HAP-1 (cell line): ENCODE results near the gene GRIK3.

Experiments
- DNase-seq, 2 experiments: peaks; one replicate each; pipeline ENCODE4 v3.0.0-alpha.2; 2016 to 2020; ENCODE audit warnings: low spot score in 2 of 2
- H3K27me3 ChIP-seq: fragments of 250-450 bp; sonication (Bioruptor Pico); 2 replicates; pipeline ENCODE4 v1.5.1; 2020; ENCODE audit warnings: low read depth, mild to moderate bottlenecking, moderate library complexity
- H3K36me3 ChIP-seq: fragments of 250-450 bp; sonication (Bioruptor Pico); replicated peaks from 2 replicates; pipeline ENCODE4 v1.5.1; 2020; ENCODE audit warnings: mild to moderate bottlenecking
- H3K4me1 ChIP-seq: fragments of 250-450 bp; sonication (Bioruptor Pico); 2 replicates; pipeline ENCODE4 v1.5.1; 2020; ENCODE audit warnings: mild to moderate bottlenecking
- H3K4me3 ChIP-seq: fragments of 250-450 bp; sonication (Bioruptor Pico); 2 replicates; pipeline ENCODE4 v1.5.1; 2020; ENCODE audit warnings: mild to moderate bottlenecking, moderate library complexity
- H3K9me3 ChIP-seq: fragments of 250-450 bp; sonication (Bioruptor Pico); 2 replicates; pipeline ENCODE4 v1.5.1; 2020; ENCODE audit warnings: mild to moderate bottlenecking, moderate library complexity
- in situ Hi-C: fragments of 300-500 bp; cut with MboI; formaldehyde crosslinking; loops from 3 replicates; pipeline ENCODE4 v1.14.3; 2020; ENCODE audit warnings: low sequenced_read_pairs, inconsistent platforms, mixed read lengths

Gene GRIK3

DNA sequence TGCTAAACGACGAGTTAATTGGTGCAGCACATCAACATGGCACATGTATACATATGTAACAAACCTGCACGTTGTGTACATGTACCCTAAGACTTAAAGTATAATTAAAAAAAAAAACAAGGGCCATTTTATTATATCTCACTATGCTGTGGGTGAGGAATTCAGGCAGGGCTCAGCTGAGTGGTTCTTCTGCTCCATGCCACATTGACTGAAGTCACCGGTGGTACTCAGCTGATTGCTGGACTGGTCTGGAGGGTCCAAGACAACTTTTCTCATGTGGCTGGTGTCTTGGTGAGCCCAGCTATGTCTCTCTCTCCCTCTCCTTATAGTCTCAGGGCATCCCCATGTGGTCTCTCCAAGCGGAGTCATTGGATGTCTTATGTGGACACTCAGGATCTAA lies 275.0 kb downstream of the GRIK3 start:
- no peaks in the 10 kb centered on the region for H3K36me3 ChIP-seq
- H3K4me3 ChIP-seq: no peak overlapping the region
- no peaks in the 10 kb centered on the region for H3K9me3 ChIP-seq
- DNase-seq: no peak
- H3K27me3 ChIP-seq: no peaks in the 10 kb centered on the region
- no peaks in the 10 kb centered on the region for H3K4me1 ChIP-seq
- in situ Hi-C loops: no loop called here

DNA sequence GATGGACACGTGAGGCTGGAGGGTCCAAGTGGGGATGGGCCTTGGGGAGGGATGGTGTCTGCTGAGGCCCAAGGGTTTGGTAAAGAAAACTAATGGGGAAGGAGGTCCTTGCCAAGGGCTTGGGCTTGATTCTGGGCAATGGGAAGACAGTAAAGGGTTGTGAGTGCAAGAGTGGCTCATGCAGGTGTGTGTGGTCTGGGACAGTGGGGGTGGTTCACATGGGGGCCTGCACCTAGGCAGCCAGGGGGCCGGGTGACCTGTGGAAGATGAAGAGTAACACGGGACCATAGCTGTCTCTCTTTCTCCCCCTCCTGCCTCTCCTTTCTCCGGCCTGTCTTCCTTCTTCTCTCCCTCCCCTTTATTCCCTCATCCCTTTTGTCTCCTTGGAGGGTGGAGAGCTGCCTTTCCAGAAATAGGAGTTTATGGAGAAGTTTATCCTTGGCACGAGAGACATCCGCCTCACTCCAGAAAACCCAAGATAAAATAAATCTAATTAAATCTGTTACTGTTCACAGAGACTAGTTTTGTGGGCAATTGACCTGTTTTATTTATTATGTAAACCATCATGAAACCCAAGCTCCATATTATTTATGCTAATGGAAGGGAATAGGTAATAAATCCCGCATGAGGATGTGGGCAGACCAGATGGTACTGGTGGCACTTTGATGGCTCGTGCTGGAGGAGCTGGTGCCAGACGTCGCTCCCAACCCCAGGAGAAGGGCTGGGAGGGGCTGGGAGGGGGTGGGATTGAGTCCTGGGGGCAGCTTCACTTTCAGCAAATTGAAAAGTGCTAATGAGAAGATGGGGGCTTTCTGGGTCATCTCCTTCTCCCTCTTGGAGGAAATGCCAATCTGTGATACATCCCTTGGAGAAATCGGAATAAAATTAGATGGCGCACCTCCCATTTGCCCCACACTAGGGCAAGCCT lies 278.7 kb downstream of the GRIK3 start:
- Histone ChIP-seq H3K36me3 (no peaks in the 10 kb centered on the region), H3K4me3 (no peak overlapping the region), H3K4me1 (peaks cover 2% of the 10 kb centered on the region; the same call in 1 of the 2 replicates), H3K27me3 (no peaks in the 10 kb centered on the region), H3K9me3 (no peaks in the 10 kb centered on the region)
- in situ Hi-C loops: no loop called here
- DNase-seq: no peak

DNA sequence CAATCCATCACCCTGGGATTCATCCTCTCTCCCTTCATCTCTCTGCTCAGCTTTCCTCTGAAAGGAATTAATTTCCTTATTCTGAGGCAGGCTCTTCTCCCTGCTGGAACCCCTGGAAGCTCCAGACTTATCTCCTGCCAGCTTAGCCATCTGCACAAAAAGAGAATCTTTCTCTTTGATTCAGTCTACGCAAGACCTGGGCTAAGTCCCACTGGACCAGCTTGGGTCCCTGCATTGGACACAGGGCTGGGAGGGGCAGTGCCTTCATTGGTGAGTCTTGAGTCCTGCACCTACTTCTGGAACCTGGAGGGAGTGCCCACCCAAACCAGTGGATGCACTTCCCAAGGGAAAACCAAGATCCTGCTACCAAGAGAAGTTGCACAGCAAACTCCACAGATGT lies 279.9 kb downstream of the GRIK3 start:
- Histone ChIP-seq H3K4me3 (no peak overlapping the region), H3K9me3 (no peaks in the 10 kb centered on the region), H3K36me3 (no peaks in the 10 kb centered on the region), H3K27me3 (no peaks in the 10 kb centered on the region), H3K4me1 (peaks cover 2% of the 10 kb centered on the region; the same call in 1 of the 2 replicates)
- DNase-seq: no peak
- in situ Hi-C loops: no loop called here

DNA sequence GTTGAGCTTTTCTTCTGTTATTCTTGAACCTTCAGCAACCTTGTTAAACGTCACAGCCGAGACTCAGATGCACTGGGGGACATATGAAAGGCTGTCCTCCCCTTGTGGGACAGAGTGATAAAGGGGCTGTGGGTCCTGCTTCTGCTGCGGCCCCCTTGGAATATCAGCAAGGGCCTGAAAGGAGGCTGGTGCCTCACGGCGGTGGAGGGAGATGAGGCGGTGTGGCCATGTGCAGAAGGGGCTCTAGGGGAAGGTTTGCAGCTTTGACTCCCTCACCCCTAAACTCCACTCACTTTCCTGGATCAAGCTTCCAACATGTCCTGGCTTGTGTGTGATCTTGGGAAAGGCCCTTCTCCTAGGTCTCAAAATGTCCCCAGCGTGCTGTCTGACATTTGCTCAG lies 280.9 kb downstream of the GRIK3 start:
- no peak for DNase-seq
- peaks cover 2% of the 10 kb centered on the region; the same call in 1 of the 2 replicates for H3K4me1 ChIP-seq
- no peaks in the 10 kb centered on the region for H3K9me3 ChIP-seq

DNA sequence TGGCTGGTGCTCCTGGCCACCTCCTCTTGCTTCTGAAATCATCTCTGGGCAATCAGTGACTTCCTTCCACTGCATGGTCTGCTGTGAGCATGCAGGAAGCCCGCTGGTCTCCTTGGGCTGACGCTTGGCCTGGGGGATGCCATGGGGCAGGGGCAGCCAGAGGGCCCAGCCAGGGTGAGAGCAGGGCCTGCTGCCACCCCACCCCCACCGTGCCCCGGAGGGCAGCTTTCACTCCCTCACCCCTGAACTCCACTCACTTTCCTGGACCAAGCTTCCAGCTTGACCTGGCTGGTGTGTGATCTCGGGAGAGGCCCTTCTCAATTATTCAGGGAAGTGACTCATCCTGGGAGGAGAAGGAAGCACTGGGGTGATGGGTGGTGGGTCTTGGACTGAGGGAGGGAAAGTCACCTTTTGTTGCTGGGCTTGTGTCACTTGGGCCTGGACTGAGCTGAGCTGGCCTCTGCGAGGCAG lies 281.4 kb downstream of the GRIK3 start:
- Histone ChIP-seq H3K4me1 (peaks cover 2% of the 10 kb centered on the region; the same call in 1 of the 2 replicates), H3K27me3 (peaks cover 12% of the 10 kb centered on the region), H3K9me3 (no peaks in the 10 kb centered on the region), H3K4me3 (no peak overlapping the region), H3K36me3 (no peaks in the 10 kb centered on the region)
- DNase-seq: no peak
- in situ Hi-C loops: no loop called here

More for the DNA sequence above, 280.9 kb downstream of the GRIK3 start:
- no peak overlapping the region for H3K4me3 ChIP-seq
- in situ Hi-C loops: no loop called here
- no peaks in the 10 kb centered on the region for H3K36me3 ChIP-seq
- peaks cover 7% of the 10 kb centered on the region for H3K27me3 ChIP-seq

DNA sequence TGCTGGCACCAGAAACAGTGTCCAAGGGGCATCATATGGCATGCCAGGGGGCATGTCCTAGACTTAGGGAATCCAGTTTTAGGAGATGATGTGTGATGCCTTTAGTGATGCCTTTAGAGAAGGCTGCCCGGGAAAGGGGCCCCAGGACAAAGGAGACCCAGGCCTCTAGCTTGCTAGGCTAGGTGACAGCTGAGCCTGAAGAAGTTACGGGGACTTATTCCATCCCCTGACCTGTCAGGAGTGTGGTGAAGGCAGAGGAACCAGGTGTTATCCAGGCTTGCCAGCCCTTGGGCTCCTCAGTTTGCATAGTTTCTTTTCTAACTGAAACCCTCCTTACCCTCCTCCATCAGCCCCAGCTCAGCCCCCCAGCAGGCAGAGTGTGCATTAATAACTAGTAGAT lies 281.9 kb downstream of the GRIK3 start:
- peaks cover 2% of the 10 kb centered on the region; the same call in 1 of the 2 replicates for H3K4me1 ChIP-seq
- H3K4me3 ChIP-seq: no peak overlapping the region
- H3K9me3 ChIP-seq: no peaks in the 10 kb centered on the region
- in situ Hi-C loops: no loop called here
- H3K36me3 ChIP-seq: no peaks in the 10 kb centered on the region
- DNase-seq: no peak
- peaks cover 16% of the 10 kb centered on the region for H3K27me3 ChIP-seq

DNA sequence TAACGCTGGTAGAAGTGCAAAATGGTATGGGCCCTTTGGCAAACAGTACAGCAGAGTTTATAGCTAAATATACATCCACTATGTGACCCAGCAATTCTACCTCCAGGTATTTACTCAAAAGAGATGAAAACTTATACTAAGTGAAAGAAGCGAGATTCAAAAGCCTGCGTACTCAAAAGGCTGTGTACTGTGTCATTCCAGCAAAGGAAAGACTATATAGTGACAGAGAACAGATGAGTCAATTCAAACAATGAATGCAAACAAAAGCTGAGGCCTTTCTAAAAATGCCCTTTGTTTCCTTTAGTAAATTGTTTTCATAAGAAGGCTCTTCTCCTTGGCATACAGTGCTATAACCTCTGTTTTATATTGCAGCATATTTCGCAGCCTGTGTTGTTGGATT lies 282.8 kb downstream of the GRIK3 start:
- Histone ChIP-seq H3K4me3 (no peak overlapping the region), H3K4me1 (peaks cover 2% of the 10 kb centered on the region; the same call in 1 of the 2 replicates), H3K27me3 (peaks cover 21% of the 10 kb centered on the region), H3K9me3 (no peaks in the 10 kb centered on the region), H3K36me3 (no peaks in the 10 kb centered on the region)
- in situ Hi-C loops: no loop called here
- no peak for DNase-seq

DNA sequence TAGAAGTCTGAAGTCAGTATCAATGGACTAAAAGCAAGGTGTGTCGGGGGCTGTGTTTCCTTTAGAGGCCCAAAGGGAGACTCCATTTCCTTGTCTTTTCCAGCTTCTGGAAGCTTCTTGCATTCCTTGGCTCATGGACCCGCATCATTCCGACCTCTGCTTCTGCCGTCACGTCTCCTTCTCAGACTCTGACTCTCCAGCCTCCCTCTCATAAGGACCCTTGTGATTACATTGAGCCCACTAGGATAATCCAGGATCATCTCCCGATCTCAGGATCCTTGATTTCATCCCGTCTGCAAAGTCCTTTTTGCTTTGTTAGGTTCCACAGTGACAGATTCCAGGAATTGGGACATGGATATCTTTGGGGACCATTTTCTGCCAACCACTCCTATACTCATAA lies 285.8 kb downstream of the GRIK3 start:
- peaks cover 2% of the 10 kb centered on the region; the same call in 1 of the 2 replicates for H3K4me1 ChIP-seq
- no peaks in the 10 kb centered on the region for H3K9me3 ChIP-seq
- in situ Hi-C loops: no loop called here
- H3K4me3 ChIP-seq: no peak overlapping the region
- H3K27me3 ChIP-seq: peaks cover 24% of the 10 kb centered on the region
- no peaks in the 10 kb centered on the region for H3K36me3 ChIP-seq
- no peak for DNase-seq
